Lower leg skin (tissue), 3 donors: Measurements from ENCODE around the gene TTLL5.

Experiments
- POLR2A ChIP-seq, 2 donors: fragments of 450-650 bp; IDR thresholded peaks; one replicate each; pipeline ENCODE4 v1.6.1; 2016 to 2017; ENCODE audit warnings: antibody characterized with exemption in 2 of 2, mild to moderate bottlenecking in 1 of 2, moderate library complexity in 1 of 2
- TF ChIP-seq, protein P1 (sequence below), 3 donors: fragments of 450-650 bp; IDR thresholded peaks; one replicate each; pipeline ENCODE4 v1.5.1; 2016; ENCODE audit warnings: antibody characterized with exemption in 3 of 3, mild to moderate bottlenecking in 3 of 3, moderate library complexity in 2 of 3

DNA sequence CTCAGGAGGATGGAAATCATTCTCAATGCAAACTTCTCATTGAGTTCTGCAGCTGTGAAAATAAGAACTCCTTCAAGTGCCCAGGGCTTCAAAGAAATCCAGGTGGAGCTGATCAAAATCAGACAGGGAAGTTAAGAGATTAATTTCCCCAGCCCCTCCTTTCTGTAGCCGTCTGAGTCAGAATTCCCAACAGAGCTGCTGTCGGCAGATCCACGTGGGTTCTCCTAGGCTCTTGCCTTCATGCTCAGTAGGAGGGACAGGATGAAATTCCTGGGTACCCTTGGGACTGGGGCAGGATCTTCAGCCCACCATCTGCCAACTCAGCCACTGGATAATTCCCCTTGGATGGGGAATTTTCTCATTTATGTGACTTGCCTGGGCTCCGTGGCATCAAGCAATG, 307.4 kb downstream of the TTLL5 start:
- TF ChIP-seq, protein P1, sequence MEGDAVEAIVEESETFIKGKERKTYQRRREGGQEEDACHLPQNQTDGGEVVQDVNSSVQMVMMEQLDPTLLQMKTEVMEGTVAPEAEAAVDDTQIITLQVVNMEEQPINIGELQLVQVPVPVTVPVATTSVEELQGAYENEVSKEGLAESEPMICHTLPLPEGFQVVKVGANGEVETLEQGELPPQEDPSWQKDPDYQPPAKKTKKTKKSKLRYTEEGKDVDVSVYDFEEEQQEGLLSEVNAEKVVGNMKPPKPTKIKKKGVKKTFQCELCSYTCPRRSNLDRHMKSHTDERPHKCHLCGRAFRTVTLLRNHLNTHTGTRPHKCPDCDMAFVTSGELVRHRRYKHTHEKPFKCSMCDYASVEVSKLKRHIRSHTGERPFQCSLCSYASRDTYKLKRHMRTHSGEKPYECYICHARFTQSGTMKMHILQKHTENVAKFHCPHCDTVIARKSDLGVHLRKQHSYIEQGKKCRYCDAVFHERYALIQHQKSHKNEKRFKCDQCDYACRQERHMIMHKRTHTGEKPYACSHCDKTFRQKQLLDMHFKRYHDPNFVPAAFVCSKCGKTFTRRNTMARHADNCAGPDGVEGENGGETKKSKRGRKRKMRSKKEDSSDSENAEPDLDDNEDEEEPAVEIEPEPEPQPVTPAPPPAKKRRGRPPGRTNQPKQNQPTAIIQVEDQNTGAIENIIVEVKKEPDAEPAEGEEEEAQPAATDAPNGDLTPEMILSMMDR (IDR thresholded peaks at IDR 0.05): no peak
- TF ChIP-seq POLR2A (IDR thresholded peaks at IDR 0.05): no peak
